ENCODE data around the gene PPFIBP2. TPM values are rescaled to one million over a fixed set of nuclear protein-coding genes. Genes with fewer than 3 reads are reported as not detected.

Gene PPFIBP2
- total RNA-seq, 1 experiment from 2014 or later = 3.9 TPM

GRCh38 chr11:7569044-7569443 lies 55.2 kb downstream of the PPFIBP2 start:
- Histone ChIP-seq H3K27ac (no peak overlapping the region), H3K27me3 (no peaks in the 10 kb centered on the region; the same call in none of the 2 replicates), H3K36me3 (no peaks in the 10 kb centered on the region), H3K9me3 (replicated peaks) (no peaks in the 10 kb centered on the region), H3K4me3 (no peak overlapping the region), H3K4me1 (peaks cover 8% of the 10 kb centered on the region)
- DNase-seq = no peak

- Histone ChIP-seq H3K36me3 (no peaks in the 10 kb centered on the region), H3K27me3 (no peaks in the 10 kb centered on the region; the same call in none of the 2 replicates), H3K27ac (no peak overlapping the region), H3K4me3 (no peak overlapping the region), H3K4me1 (peaks cover 8% of the 10 kb centered on the region), H3K9me3 (replicated peaks) (no peaks in the 10 kb centered on the region)
- DNase-seq = no peak
These were observed 56.4 kb downstream of the PPFIBP2 start for GRCh38 chr11:7570241-7570640.

- no peaks in the 10 kb centered on the region; the same call in none of the 2 replicates for H3K27me3 ChIP-seq
- peaks cover 16% of the 10 kb centered on the region for H3K4me1 ChIP-seq
- no peaks in the 10 kb centered on the region for H3K36me3 ChIP-seq
- DNase-seq = no peak
- no peak overlapping the region for H3K27ac ChIP-seq
- no peaks in the 10 kb centered on the region for H3K9me3 ChIP-seq (replicated peaks)
- no peak overlapping the region for H3K4me3 ChIP-seq
These were observed 57.2 kb downstream of the PPFIBP2 start for GRCh38 chr11:7570938-7571521.

- DNase-seq = peak; percentile 48 to 77
- peaks cover 22% of the 10 kb centered on the region for H3K4me1 ChIP-seq
- H3K27ac ChIP-seq = no peak overlapping the region
These were observed 57.8 kb downstream of the PPFIBP2 start for GRCh38 chr11:7571640-7572000.

GRCh38 chr11:7572001-7572712 lies 58.4 kb downstream of the PPFIBP2 start:
- H3K4me3 ChIP-seq = no peak overlapping the region
- H3K9me3 ChIP-seq (replicated peaks) = no peaks in the 10 kb centered on the region
- DNase-seq = peak; percentile 24 to 40
- H3K36me3 ChIP-seq = no peaks in the 10 kb centered on the region
- no peak overlapping the region for H3K27ac ChIP-seq
- peaks cover 25% of the 10 kb centered on the region for H3K4me1 ChIP-seq
- H3K27me3 ChIP-seq = no peaks in the 10 kb centered on the region; the same call in none of the 2 replicates

More at GRCh38 chr11:7571640-7572000, 57.8 kb downstream of the PPFIBP2 start:
- Histone ChIP-seq H3K36me3 (no peaks in the 10 kb centered on the region), H3K9me3 (replicated peaks) (no peaks in the 10 kb centered on the region), H3K4me3 (no peak overlapping the region), H3K27me3 (no peaks in the 10 kb centered on the region; the same call in none of the 2 replicates)

- Histone ChIP-seq H3K4me3 (no peak overlapping the region), H3K27me3 (no peaks in the 10 kb centered on the region; the same call in none of the 2 replicates), H3K4me1 (peaks cover 25% of the 10 kb centered on the region), H3K27ac (no peak overlapping the region), H3K36me3 (no peaks in the 10 kb centered on the region), H3K9me3 (replicated peaks) (no peaks in the 10 kb centered on the region)
- no peak for DNase-seq
These were observed 59.4 kb downstream of the PPFIBP2 start for GRCh38 chr11:7573193-7573557.

GRCh38 chr11:7573558-7574296 lies 59.9 kb downstream of the PPFIBP2 start:
- Histone ChIP-seq H3K36me3 (no peaks in the 10 kb centered on the region), H3K9me3 (replicated peaks) (no peaks in the 10 kb centered on the region), H3K27me3 (no peaks in the 10 kb centered on the region; the same call in none of the 2 replicates), H3K27ac (no peak overlapping the region), H3K4me1 (peaks cover 25% of the 10 kb centered on the region), H3K4me3 (no peak overlapping the region)
- DNase-seq = peak in 1 of 2 experiments; percentile 16

- peaks cover 25% of the 10 kb centered on the region for H3K4me1 ChIP-seq
These were observed 60.8 kb downstream of the PPFIBP2 start for GRCh38 chr11:7574491-7575130.

GRCh38 chr11:7575841-7576725 lies 62.3 kb downstream of the PPFIBP2 start:
- peak overlapping the region; percentile 47 for H3K4me3 ChIP-seq
- H3K36me3 ChIP-seq = no peaks in the 10 kb centered on the region
- no peaks in the 10 kb centered on the region; the same call in none of the 2 replicates for H3K27me3 ChIP-seq
- DNase-seq = peak; percentile 81 to 83
- peak overlapping the region; percentile 74 for H3K27ac ChIP-seq
- no peaks in the 10 kb centered on the region for H3K9me3 ChIP-seq (replicated peaks)
- H3K4me1 ChIP-seq = peaks cover 25% of the 10 kb centered on the region

More at GRCh38 chr11:7574491-7575130, 60.8 kb downstream of the PPFIBP2 start:
- Histone ChIP-seq H3K27me3 (no peaks in the 10 kb centered on the region; the same call in none of the 2 replicates), H3K36me3 (no peaks in the 10 kb centered on the region), H3K27ac (no peak overlapping the region), H3K4me3 (no peak overlapping the region), H3K9me3 (replicated peaks) (no peaks in the 10 kb centered on the region)
- no peak for DNase-seq

- Histone ChIP-seq H3K4me1 (peaks cover 24% of the 10 kb centered on the region), H3K36me3 (no peaks in the 10 kb centered on the region), H3K27me3 (no peaks in the 10 kb centered on the region; the same call in none of the 2 replicates), H3K4me3 (peak overlapping the region; percentile 47), H3K27ac (peak overlapping the region; percentile 74), H3K9me3 (replicated peaks) (no peaks in the 10 kb centered on the region)
- DNase-seq = peak; percentile 31 to 55
These were observed 63.0 kb downstream of the PPFIBP2 start for GRCh38 chr11:7576726-7577290.

GRCh38 chr11:7577291-7578190 lies 63.7 kb downstream of the PPFIBP2 start:
- DNase-seq = peak in 1 of 2 experiments; percentile 46
- Histone ChIP-seq H3K9me3 (replicated peaks) (no peaks in the 10 kb centered on the region), H3K36me3 (no peaks in the 10 kb centered on the region), H3K4me1 (peaks cover 18% of the 10 kb centered on the region), H3K4me3 (peak overlapping the region; percentile 47), H3K27ac (peak overlapping the region; percentile 74), H3K27me3 (no peaks in the 10 kb centered on the region; the same call in 1 of the 2 replicates)

- peaks cover 18% of the 10 kb centered on the region for H3K4me1 ChIP-seq
- H3K36me3 ChIP-seq = no peaks in the 10 kb centered on the region
- peak overlapping the region; percentile 74; the same call in 1 of the 2 replicates for H3K27ac ChIP-seq
- DNase-seq = no peak
- peak overlapping the region; percentile 47 for H3K4me3 ChIP-seq
- H3K27me3 ChIP-seq = no peaks in the 10 kb centered on the region
- H3K9me3 ChIP-seq (replicated peaks) = no peaks in the 10 kb centered on the region
These were observed 64.6 kb downstream of the PPFIBP2 start for GRCh38 chr11:7578276-7578955.

All from SJCRH30 (cell line).